ENCODE data around the gene TAOK3. TPM values are rescaled to one million over a fixed set of nuclear protein-coding genes. Genes with fewer than 3 reads are reported as not detected.

TAOK3 gene
- total and polyA plus RNA-seq, 10 of the 15 experiments (the other 5 are each of a cell fraction or from before 2014, with no cell fraction given) = 41.3 to 131 (median 57.8) TPM

DNA sequence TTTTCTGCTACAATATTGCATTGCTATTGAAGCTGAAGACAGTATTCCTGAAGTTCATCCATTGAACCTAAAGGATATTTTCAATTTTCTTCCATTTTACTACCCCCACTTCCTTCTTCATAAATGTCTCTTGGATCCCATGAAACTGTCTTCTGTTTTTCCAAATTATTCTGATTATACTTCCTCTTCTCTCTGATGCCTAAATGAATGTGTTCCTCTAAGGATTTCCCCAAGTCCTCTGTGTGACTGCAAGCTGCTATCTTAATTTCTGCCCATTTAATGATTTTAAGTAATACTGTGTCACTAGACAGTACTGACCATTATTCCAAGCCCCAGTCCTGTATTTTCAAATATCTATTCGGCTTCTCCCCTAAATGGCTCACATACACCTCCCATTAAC lies 102.9 kb downstream of the TAOK3 start (continued):
- TF ChIP-seq ZNF24 (IDR thresholded peaks at IDR 0.05) = no peak

DNA sequence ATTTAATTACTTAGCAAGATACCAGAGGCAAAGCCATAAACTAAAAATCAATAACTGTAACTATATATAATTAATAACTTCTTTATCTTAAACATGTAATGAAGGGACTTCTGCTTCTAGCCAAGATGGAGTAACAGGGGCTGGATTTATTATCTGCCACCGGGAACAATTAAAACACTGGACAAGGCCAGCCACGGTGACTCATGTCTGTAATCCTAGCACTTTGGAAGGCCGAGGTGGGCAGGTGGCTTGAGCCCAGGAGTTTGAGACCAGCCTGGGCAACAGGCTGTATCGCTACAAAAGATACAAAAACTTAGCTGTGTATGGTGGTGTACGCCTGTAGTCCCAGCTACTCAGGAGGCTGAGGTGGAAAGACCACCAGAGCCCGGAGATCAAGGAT lies 113.6 kb downstream of the TAOK3 start:
- Histone ChIP-seq H3K4me2 (ENCODE audit: control insufficient read depth, insufficient read depth) (no peak overlapping the region), H3K27ac (ENCODE audit: control insufficient read depth, insufficient read depth) (no peak overlapping the region), H4K20me1 (ENCODE audit: control insufficient read depth, insufficient read depth) (no peaks in the 10 kb centered on the region), H3K9me3 (replicated peaks; ENCODE audit: control insufficient read depth, insufficient read depth, low read length) (no peaks in the 10 kb centered on the region; the same call in 2 of the 3 replicates), H3K9ac (ENCODE audit: control insufficient read depth, insufficient read depth, low read length) (no peak overlapping the region), H3K27me3 (replicated peaks in 1 of 2; ENCODE audit: control insufficient read depth in 2 of 2, insufficient read depth in 2 of 2, low read length in 1 of 2) (no peaks in the 10 kb centered on the region), H3K4me3 (no peak overlapping the region), H3K79me2 (ENCODE audit: control insufficient read depth, insufficient read depth, low read length) (peaks cover 4% of the 10 kb centered on the region), H3K4me1 (ENCODE audit: control insufficient read depth, insufficient read depth, low read length) (no peaks in the 10 kb centered on the region), H2AFZ (ENCODE audit: control insufficient read depth, low read depth, low read length) (no peak overlapping the region), H3K36me3 (ENCODE audit: control insufficient read depth in 2 of 2, insufficient read depth in 2 of 2, low read length in 1 of 2) (peaks cover 1 to 10% of the 10 kb centered on the region in 2 experiments; a peak in 3 of 4 replicates)
- ATAC-seq (no peak), DNase-seq (ENCODE audit: low read depth, low spot score) (no peak), FAIRE-seq (no peak)
- TF ChIP-seq BRCA1 (IDR thresholded peaks at IDR 0.05; ENCODE audit: low read depth, low read length) (no peak), IKZF1 (conservative IDR thresholded peaks at IDR 0.05) (no peak), ETV6 (conservative IDR thresholded peaks at IDR 0.05 in 1 of 2, IDR thresholded peaks at IDR 0.05 in 1 of 2; ENCODE audit: borderline replicate concordance in 1 of 2, low read depth in 1 of 2) (no peak), CREB1 (IDR thresholded peaks at IDR 0.05; ENCODE audit: low read depth) (no peak), KAT2A (conservative IDR thresholded peaks at IDR 0.05; ENCODE audit: control insufficient read depth, low read depth, low read length) (no peak), SIN3A (IDR thresholded peaks at IDR 0.05; ENCODE audit: low read depth, low read length) (no peak), CEBPZ (IDR thresholded peaks at IDR 0.05; ENCODE audit: low read depth, low read length) (no peak), BMI1 (IDR thresholded peaks at IDR 0.05; ENCODE audit: borderline replicate concordance) (no peak), NFXL1 (IDR thresholded peaks at IDR 0.05; ENCODE audit: borderline replicate concordance) (no peak), BHLHE40 (IDR thresholded peaks at IDR 0.05; ENCODE audit: borderline replicate concordance in 1 of 2, low read depth in 2 of 2, low read length in 1 of 2) (no peak), TCF3 (IDR thresholded peaks at IDR 0.05; ENCODE audit: borderline replicate concordance, insufficient read depth, low read depth, low read length) (no peak)
- CTCF ChIA-PET = interaction anchor here (0.6 to 1.9 kb wide), 6 partner anchors 8 to 117 kb away, joined by 3 to 5 read pairs (median 4); no protein-coding TSS in a partner anchor
- RAD21 ChIA-PET (ENCODE audit: unreplicated experiment) = interaction anchor here (1.0 to 1.5 kb wide), 2 partner anchors 76 to 117 kb away, joined by 3 to 5 read pairs; partner anchors contain the start of gene SUDS3
- intact Hi-C loops (cut with micrococcal nuclease; ENCODE audit: unreplicated experiment) (no loop called here), in situ Hi-C loops (cut with MboI) (no loop called here)
- POLR2A ChIA-PET = interaction anchor here (0.9 kb wide), 1 partner anchor 11 kb away, joined by 4 read pairs; no protein-coding TSS in a partner anchor
- BruUV-seq (replicated peaks) = no TSS peak
- SMC1A ChIA-PET (ENCODE audit: uncharacterized antibody, unreplicated experiment) = interaction anchor here (0.7 to 1.5 kb wide), 10 partner anchors 10 to 116 kb away, joined by 3 to 6 read pairs (median 3); partner anchors contain the start of gene TAOK3
- over 99% methylated on average over 6 of the region's 6 CpGs for WGBS (ENCODE audit: insufficient coverage, insufficient replicate concordance, low lambda C conversion rate, missing lambda C conversion rate)
